Measurements from ENCODE around the gene PACC1.
"Not testable (repeated sequence)": the region's sequence is repeated elsewhere in the genome, so short reads cannot be mapped to it uniquely, and the experiment has no call there.

Gene PACC1

GRCh38 chr1:212326541-212326940, 88.1 kb downstream of the PACC1 start:
- no peak for DNase-seq

- no peak for DNase-seq
Observed at GRCh38 chr1:212323066-212323465, 91.6 kb downstream of the PACC1 start.

GRCh38 chr1:212321031-212321430, 93.7 kb downstream of the PACC1 start:
- not testable (repeated sequence) for DNase-seq

GRCh38 chr1:212317916-212318315, 96.8 kb downstream of the PACC1 start:
- DNase-seq = peak; percentile 33

GRCh38 chr1:212315907-212316306, 98.8 kb downstream of the PACC1 start:
- DNase-seq = peak; percentile 69

- DNase-seq = no peak
Observed at GRCh38 chr1:212315184-212315583, 99.5 kb downstream of the PACC1 start.
